ENCODE results near the gene PDSS2.
"Not testable (repeated sequence)": the region's sequence is repeated elsewhere in the genome, so short reads cannot be mapped to it uniquely, and the experiment has no call there.

Gene PDSS2

GRCh38 chr6:107207251-107207873 lies 252.0 kb downstream of the PDSS2 start:
- no peak for DNase-seq

GRCh38 chr6:107205058-107205998 lies 254.0 kb downstream of the PDSS2 start:
- no peak for DNase-seq

GRCh38 chr6:107202876-107203468 lies 256.4 kb downstream of the PDSS2 start:
- no peak for DNase-seq

GRCh38 chr6:107198631-107199416 lies 260.5 kb downstream of the PDSS2 start:
- DNase-seq, result no peak

- DNase-seq, result no peak
These were observed 263.2 kb downstream of the PDSS2 start for GRCh38 chr6:107196152-107196551.

GRCh38 chr6:107194723-107195122 lies 264.6 kb downstream of the PDSS2 start:
- DNase-seq, result not testable (repeated sequence)

- DNase-seq, result no peak
These were observed 266.5 kb downstream of the PDSS2 start for GRCh38 chr6:107192830-107193229.

GRCh38 chr6:107187630-107188029 lies 271.7 kb downstream of the PDSS2 start:
- DNase-seq, result no peak

- no peak for DNase-seq
These were observed 273.3 kb downstream of the PDSS2 start for GRCh38 chr6:107186047-107186446.

GRCh38 chr6:107185391-107185970 lies 273.9 kb downstream of the PDSS2 start:
- DNase-seq, result no peak

GRCh38 chr6:107184435-107184834 lies 274.9 kb downstream of the PDSS2 start:
- no peak for DNase-seq

- DNase-seq, result no peak
These were observed 279.3 kb downstream of the PDSS2 start for GRCh38 chr6:107180099-107180498.

GRCh38 chr6:107179004-107179403 lies 280.4 kb downstream of the PDSS2 start:
- no peak for DNase-seq

GRCh38 chr6:107173779-107174178 lies 285.6 kb downstream of the PDSS2 start:
- DNase-seq, result no peak

- no peak for DNase-seq
These were observed 287.9 kb downstream of the PDSS2 start for GRCh38 chr6:107171513-107171912.

GRCh38 chr6:107164299-107164698 lies 295.1 kb downstream of the PDSS2 start:
- not testable (repeated sequence) for DNase-seq

- DNase-seq, result no peak
These were observed 297.8 kb downstream of the PDSS2 start for GRCh38 chr6:107161521-107161920.

GRCh38 chr6:107156617-107157016 lies 302.7 kb downstream of the PDSS2 start:
- no peak for DNase-seq

GRCh38 chr6:107154801-107155160 lies 304.6 kb downstream of the PDSS2 start:
- DNase-seq, result no peak

- DNase-seq, result no peak
These were observed 305.1 kb downstream of the PDSS2 start for GRCh38 chr6:107154131-107154800.

GRCh38 chr6:107152638-107153430 lies 306.5 kb downstream of the PDSS2 start:
- no peak for DNase-seq
